ENCODE results near the gene HDGFL2. TPM values are rescaled to one million over a fixed set of nuclear protein-coding genes. Genes with fewer than 3 reads are reported as not detected.

The HDGFL2 gene
- total and polyA plus RNA-seq, 10 of the 15 experiments (the other 5 are each of a cell fraction or from before 2014, with no cell fraction given) = 0.16 to 56.9 (median 25.3) TPM

GRCh38 chr19:4439243-4439642 lies 32.9 kb upstream of the HDGFL2 start:
- CTCF ChIA-PET = no interaction called here
- WGBS (ENCODE audit: insufficient coverage, insufficient replicate concordance, low lambda C conversion rate, missing lambda C conversion rate) = 87% methylated on average over 11 of the region's 12 CpGs
- Histone ChIP-seq H3K9ac (ENCODE audit: control insufficient read depth, insufficient read depth, low read length) (no peak overlapping the region), H3K36me3 (ENCODE audit: control insufficient read depth in 2 of 2, insufficient read depth in 2 of 2, low read length in 1 of 2) (peaks cover 12 to 23% of the 10 kb centered on the region in 2 experiments), H3K27me3 (replicated peaks in 1 of 2; ENCODE audit: control insufficient read depth in 2 of 2, insufficient read depth in 2 of 2, low read length in 1 of 2) (no peaks in the 10 kb centered on the region), H4K20me1 (ENCODE audit: control insufficient read depth, insufficient read depth) (no peaks in the 10 kb centered on the region), H2AFZ (ENCODE audit: control insufficient read depth, low read depth, low read length) (no peak overlapping the region), H3K9me3 (replicated peaks; ENCODE audit: control insufficient read depth, insufficient read depth, low read length) (no peaks in the 10 kb centered on the region), H3K4me3 (no peak overlapping the region), H3K4me1 (ENCODE audit: control insufficient read depth, insufficient read depth, low read length) (peaks cover 7% of the 10 kb centered on the region), H3K27ac (ENCODE audit: control insufficient read depth, insufficient read depth) (no peak overlapping the region), H3K4me2 (ENCODE audit: control insufficient read depth, insufficient read depth) (no peak overlapping the region), H3K79me2 (ENCODE audit: control insufficient read depth, insufficient read depth, low read length) (no peaks in the 10 kb centered on the region)
- intact Hi-C loops (cut with micrococcal nuclease; ENCODE audit: unreplicated experiment) (no loop called here), in situ Hi-C loops (cut with MboI) (no loop called here)
- POLR2A ChIA-PET = no interaction called here
- FAIRE-seq (no peak), DNase-seq (ENCODE audit: low read depth, low spot score) (no peak), ATAC-seq (no peak)
- SMC1A ChIA-PET (ENCODE audit: uncharacterized antibody, unreplicated experiment) = no interaction called here
- no TSS peak for BruUV-seq (replicated peaks)
- RAD21 ChIA-PET (ENCODE audit: unreplicated experiment) = no interaction called here
- TF ChIP-seq IRF3 (IDR thresholded peaks at IDR 0.05) (no peak), NR2F1 (conservative IDR thresholded peaks at IDR 0.05) (no peak), POU2F2 (IDR thresholded peaks at IDR 0.05; ENCODE audit: borderline replicate concordance, low read depth, low read length) (no peak), NFYA (IDR thresholded peaks at IDR 0.05; ENCODE audit: borderline replicate concordance, low read depth, low read length) (no peak), POLR2AphosphoS5 (IDR thresholded peaks at IDR 0.05; ENCODE audit: low read length) (no peak), CEBPB (IDR thresholded peaks at IDR 0.05; ENCODE audit: borderline replicate concordance in 1 of 2, low read depth in 2 of 2, low read length in 2 of 2) (no peak), CBFB (IDR thresholded peaks at IDR 0.05; ENCODE audit: low read depth) (no peak), HDAC6 (IDR thresholded peaks at IDR 0.05; ENCODE audit: unreplicated experiment) (no peak), SMARCA5 (IDR thresholded peaks at IDR 0.05) (no peak), TBL1XR1 (IDR thresholded peaks at IDR 0.05; ENCODE audit: low read depth, low read length) (no peak), TCF3 (IDR thresholded peaks at IDR 0.05; ENCODE audit: borderline replicate concordance, insufficient read depth, low read depth, low read length) (no peak), SMC3 (IDR thresholded peaks at IDR 0.05; ENCODE audit: borderline replicate concordance, low read length) (no peak), POLR2A (IDR thresholded peaks at IDR 0.05; ENCODE audit: low read depth, low read length) (no peak)

All from GM12878 (cell line).